ENCODE results near the gene TMPRSS3.
"Not testable (repeated sequence)": the region's sequence is repeated elsewhere in the genome, so short reads cannot be mapped to it uniquely, and the experiment has no call there.

TMPRSS3 gene

DNA sequence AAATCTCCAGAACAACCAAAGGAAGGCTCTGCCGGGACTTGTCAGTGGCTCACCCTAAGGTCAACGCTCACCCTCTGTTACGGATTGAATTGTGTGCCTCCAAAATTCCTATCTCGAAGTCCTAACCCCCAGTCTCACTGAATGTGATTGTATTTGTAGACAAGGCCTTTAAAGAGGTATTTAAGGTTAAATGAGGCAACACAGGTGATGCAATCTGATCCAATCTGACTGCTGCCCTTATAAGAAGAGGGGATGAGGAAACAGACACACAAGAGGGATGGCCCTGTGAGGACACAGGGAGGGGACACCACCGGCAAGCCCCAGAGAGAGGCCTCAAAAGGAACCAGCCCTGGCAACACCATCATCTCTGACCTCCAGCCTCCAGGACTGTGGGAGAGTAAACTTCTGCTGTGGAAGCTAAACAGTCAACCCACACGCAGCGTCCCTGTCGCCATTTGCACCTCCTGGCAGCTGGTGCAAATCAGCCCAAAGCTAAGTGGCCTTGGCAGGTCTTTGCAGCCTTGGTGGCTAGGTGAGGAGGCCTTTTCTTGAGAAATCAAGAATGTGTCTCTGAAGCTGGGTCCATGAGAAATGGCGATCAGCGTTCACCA, 32.1 kb upstream of the TMPRSS3 start:
- DNase-seq, result no peak

DNA sequence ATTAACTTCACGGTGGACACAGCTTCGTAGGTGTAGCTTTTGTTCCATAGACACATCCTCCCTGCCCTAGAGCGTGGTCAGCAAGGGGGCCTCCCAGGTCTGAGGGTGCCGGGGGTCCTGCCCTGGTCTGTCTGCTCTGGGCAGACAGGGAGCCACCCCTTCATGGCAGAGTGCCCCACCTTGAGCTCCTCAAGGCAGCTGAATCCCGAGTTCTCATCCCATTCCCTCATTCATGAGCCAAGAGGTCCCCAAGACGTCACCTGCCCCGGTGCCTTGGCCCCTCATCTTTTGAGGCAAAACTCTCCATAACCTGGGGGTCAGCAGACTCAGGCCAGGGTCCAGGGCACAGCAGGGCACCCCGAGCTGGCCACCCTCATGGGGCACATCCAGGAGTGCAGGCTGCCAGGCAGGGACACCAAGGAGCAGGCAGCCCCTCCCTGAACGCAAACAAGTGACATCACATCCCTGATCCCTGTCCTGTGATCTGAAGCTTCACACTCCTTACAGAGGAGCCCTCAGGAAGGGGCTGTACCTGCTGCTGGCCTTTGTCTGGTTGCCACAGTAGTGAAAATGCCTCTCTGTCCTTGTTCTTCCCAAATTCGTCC, 31.1 kb upstream of the TMPRSS3 start:
- no peak for DNase-seq

DNA sequence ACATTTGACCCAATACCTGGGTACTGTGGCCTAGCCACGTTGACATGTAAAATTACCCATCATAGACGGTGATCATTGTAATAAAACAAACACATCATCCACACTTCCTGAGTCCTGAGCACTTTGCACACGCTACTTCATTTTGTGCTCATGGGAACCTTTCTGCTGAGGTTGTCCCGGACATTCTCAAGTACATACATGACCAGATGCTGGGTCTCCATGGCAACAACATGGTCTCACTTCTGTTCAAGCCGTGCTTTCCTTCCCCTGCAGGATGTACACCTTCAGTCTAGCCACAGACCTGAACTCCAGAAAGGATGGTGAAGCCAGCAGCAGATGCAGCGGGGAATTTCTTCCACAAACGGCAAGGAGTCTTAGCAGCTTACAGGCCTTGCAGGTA, 30.6 kb upstream of the TMPRSS3 start:
- DNase-seq, result no peak

DNA sequence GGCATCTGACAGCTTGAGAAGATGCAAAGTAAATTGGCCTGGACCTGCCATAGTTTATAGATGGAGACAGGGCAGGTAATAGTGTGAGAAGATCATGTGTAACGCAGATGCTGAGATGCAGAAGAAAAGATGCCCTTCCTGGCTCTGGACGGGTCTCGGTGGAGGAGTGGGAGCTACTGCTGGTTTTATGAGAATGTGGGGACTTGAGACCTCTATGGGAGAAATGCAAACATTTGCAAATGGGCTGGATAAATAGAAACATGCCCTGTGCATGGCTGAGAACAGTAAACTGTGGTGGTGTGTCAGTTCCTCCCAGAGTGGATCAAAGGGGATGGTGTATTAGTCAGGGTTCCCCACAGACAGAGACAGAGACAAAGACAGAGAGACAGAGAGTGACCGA, 29.7 kb upstream of the TMPRSS3 start:
- no peak for DNase-seq

DNA sequence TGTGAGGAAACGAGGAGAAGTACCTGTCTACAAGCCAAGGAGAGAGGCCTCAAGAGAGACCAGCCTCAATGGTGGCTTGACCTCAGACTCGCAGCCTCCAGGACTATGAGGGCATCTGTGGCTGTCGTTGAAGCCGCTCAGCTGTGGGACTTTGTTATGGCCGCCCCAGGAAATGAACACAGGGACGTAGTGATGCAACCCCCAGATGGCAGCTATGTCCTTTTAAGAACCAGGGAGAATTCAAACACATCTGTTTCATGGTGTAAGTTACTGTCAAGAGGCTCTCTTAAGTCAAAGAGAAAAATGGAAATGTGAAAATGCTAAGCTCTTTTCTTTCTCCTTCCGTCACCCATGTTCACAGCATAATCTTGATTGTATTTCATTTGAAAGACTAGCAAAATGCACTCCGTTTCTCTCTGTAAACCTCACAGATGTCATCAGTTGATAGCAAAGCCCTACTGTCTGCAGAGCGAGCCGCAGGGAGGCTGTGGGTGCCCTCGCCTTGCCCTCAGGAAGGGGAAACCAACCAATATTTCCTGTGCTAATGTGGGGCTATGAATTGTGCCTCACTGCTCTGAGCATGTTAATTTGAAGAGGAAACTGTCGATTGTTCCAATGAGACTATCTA, 29.2 kb upstream of the TMPRSS3 start:
- DNase-seq, result no peak

DNA sequence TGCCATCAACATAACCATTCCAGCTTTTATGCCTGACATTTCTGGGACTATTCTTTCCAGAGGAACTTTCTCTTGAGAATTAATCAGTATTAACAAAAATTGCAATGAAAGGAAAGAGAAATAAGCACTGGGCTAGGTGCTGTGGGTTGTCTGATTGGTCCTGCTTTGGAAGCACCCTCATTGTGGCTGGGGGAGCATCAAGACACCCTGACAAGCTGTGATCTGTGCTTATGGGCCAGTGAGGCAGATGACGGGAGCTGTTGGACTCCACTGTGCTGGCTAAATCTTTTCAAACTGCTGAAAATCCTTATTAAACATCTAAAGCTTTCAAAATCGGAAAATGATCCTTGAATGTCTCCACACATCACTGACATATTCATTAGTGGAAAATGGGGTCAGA, 27.8 kb upstream of the TMPRSS3 start:
- no peak for DNase-seq

DNA sequence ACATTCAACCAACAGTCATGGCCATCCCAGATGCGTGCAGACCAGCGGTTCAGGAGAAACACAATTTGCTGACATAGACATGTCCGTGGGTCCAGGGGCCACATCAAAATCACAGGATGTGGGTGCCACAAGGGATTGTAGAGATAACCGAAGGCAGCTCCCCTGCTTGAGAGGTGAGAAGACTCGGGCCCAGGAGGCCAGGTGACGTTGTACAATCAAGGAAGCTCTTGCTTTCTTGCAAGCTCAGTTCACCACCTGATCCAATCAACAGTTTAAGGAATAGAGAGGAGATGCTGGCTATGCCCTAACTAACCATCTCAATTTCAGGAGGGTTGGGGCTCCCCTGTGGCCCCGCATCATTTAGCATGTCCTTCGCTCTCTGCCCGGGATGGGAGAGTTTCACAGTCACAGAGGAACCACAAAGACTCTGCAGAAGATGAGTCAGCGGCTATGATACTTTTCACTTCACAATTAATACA, 27.4 kb upstream of the TMPRSS3 start:
- DNase-seq, result no peak

DNA sequence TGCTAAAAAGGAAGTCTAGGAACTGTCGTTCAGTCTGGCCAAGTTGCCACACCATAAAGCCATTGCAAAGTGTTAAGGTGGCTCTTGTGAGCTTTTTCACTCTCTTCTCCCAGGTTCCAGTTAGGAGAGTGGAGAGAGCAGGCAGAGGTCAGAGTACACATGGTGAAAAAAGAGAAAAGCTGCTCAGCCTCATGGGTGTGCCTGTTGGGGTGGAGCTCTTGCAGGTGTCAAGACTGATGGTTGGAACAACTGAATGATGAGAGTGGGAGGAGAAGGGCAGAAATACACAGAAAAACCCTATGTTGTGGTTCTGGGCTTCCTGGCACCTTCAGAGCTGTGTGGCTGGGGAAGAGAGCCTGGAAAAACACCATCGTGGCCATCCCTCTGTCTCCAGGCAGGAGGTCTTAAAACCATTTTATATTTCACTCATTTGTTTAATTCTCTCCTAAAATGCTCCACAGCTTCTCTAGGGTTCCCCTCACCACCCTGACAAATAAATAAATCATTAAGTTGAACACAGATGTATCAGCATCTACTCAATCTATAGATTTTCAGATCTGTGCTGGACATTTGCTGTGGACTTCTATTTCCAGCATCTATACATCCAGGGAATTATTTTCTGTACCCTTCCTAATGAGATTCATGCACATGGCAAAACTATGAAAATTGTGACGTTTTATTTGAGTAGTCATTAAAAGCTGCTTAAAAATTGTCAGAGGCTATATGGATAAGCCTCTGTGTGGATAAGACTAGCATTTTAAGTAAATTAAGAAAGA, 25.4 kb upstream of the TMPRSS3 start:
- no peak for DNase-seq

DNA sequence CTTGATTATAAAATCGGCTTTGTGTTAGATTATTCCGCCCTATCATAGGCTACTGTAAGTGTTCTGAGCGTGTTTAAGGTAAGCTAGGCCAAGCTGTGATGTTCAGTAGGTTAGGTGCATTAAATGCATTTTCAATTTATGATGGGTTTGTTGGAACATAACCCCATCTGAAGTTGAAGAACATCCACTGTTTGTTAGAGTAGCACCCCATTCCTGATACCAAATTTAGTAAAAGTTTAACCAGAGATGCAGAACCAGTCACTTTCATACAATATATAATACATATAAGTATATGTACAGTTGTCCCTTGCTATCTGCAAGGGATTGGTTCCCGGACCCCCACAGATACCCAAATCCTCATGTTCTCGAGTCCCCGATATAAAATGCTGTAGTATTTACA, 24.0 kb upstream of the TMPRSS3 start:
- DNase-seq, result no peak

DNA sequence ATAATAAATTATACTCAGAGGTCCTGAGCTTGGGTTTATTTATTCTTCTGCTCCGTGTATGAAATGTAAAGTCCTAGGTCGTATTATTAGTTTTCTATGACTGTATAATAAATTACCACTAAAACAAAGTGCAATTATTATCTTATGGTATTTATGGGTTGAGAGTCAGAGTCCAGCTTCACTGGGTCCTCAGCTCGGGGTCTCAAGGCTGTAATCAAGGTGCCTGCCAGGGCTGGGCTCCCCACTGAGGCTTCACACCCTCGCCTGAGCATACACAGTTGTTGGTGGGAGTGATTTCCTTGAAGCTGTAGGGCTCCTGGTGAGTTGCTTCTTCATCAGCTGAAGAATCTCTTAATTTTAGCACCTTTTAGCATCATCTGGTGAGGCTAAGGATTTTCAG, 23.0 kb upstream of the TMPRSS3 start:
- no peak for DNase-seq

DNA sequence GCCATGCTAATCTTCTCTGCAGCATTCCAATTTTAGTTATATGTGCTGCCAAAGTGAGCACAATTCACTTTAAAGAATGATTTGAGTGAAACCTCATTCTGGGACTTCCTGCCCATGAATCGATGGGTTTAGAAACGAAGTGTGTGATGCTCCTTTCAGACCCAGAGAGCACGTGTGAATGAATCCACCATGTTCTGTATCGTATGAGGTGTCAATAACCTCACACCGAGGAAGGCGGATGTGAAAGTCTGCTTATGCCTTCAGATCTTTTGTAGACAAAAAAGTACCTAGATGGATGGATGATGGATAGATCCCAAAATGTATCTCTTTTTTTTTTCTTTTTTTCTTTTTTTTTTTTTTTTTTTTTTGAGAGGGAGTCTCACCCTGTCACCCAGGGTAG, 21.7 kb upstream of the TMPRSS3 start:
- no peak for DNase-seq

DNA sequence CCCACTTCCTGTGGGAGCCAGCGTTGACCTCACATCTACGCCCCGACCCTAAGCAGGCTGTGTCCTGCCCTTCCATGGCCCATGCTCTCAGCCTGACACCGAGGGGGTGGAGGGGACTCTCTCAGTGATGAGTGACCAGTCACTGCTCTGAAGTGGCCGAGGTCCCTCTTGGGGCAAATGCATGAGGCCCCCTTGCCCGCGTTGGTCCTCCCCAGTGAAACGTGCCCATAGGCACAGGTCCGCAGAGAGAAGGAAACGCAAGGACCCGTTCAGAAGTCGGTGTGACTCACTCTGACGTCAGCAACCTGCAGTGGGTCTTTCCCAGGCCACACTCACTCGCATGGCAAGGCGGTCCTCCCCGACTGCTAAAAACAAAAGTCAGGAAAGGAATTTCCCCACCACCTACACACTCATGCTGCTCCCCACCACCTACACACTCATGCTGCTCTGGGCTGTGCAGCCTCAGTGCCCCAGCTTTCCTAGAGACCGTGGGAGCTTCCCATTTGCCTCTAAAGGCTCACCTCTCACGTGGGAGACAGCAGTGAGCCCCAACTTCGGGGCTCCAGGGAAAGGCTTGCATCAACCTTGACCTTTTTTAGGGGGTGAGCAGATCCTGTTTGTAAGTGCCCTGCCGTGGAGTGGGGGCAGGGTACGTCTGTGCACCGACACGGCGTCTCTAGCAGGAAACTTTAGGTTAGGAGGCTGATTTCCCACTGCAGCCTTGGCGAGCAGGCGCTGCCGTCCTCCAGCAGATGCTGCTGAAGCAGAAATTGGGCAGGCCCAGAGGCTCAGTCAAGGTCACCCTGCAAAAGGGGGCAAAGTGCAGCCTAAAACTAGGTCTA, 19.3 kb upstream of the TMPRSS3 start:
- no peak for DNase-seq

DNA sequence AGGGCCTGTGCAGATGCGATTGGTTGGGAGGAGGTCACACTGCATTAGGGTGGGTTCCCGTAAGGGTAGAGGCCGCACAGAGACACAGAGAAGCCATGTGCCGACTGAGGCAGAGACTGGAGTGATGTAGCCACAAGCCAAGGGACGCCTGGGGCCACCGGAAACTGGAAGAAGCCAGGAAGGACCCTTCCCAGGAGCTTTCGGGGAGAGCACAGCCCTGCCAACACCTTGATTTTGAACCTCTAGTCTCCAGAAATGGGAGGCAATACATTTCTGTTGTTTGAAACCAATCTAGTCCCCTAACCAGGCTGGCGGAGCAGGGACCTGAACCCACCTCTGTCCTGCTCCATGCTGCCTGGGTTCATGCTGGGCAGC, 18.7 kb upstream of the TMPRSS3 start:
- DNase-seq, result no peak

DNA sequence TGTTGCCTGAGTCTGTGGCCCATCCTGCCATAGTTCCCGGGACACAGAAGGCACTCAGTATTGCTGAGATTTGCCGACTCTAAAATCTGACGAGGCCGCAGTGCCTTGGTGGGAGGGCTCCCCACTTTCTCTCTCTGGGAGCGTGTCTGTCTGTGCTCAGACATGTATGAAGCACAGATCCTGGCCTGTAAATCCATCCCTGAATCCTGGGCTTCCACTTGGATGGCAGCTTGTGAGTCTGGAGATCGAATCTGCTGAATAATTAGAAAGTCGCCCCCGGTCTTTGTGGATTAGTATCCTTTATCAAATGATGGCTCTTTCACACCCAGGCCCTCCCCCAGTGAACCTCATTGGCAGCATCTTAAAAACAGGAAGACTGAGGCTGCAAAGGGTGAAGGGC, 18.2 kb upstream of the TMPRSS3 start:
- DNase-seq, result no peak

DNA sequence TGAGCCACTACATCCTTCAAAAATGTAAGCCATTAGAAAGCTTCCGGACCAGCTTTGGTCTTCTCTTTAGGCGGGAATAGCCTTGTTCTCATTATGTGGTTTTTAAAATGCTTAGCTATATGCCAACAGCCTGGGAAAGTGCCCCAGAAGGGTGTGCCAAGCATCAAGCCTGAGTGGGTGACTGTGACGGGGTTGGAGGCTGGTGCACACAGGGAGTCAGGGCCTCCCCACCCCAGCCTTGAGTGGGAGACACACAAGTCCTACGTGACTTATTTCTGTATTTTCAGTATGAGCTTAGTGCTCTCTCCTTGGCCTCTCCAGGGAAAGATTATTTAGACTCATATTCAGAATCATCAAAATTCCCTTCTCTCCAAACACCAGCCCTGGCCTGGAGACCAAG, 17.6 kb upstream of the TMPRSS3 start:
- DNase-seq, result no peak

DNA sequence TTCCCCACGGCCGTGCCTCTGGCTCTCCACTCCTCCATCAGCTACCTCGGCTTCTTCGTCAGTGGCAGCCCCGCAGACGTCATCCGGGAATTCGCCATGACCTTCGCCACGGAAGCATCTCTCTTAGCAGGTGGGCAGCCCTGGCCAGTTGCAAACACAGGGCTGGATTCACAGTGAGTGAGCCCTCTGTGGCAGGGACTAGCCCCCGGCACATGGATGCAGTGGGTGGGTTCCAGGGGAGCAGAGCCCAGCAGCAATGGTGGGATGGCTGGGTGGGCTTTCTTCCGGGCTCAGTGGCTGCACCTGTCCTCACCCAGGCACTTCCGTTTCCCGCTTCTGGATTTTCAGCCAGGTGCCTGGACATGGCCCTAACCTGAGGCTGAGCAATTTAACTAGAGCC, 17.2 kb upstream of the TMPRSS3 start:
- no peak for DNase-seq

DNA sequence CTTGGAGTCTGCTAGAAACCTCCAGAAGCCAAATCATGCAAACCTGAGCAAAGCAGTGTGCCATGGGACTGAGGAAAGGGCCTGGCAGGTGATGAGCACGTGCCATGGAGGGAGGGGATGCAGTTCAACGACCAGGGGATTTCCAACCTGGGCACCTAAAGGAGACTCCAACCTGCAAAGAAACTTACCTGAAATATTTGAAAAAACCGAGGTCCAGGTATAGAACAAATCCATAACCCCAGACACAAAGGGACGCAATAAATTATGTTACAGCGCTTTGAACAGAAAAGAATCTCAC, 16.7 kb upstream of the TMPRSS3 start:
- no peak for DNase-seq

DNA sequence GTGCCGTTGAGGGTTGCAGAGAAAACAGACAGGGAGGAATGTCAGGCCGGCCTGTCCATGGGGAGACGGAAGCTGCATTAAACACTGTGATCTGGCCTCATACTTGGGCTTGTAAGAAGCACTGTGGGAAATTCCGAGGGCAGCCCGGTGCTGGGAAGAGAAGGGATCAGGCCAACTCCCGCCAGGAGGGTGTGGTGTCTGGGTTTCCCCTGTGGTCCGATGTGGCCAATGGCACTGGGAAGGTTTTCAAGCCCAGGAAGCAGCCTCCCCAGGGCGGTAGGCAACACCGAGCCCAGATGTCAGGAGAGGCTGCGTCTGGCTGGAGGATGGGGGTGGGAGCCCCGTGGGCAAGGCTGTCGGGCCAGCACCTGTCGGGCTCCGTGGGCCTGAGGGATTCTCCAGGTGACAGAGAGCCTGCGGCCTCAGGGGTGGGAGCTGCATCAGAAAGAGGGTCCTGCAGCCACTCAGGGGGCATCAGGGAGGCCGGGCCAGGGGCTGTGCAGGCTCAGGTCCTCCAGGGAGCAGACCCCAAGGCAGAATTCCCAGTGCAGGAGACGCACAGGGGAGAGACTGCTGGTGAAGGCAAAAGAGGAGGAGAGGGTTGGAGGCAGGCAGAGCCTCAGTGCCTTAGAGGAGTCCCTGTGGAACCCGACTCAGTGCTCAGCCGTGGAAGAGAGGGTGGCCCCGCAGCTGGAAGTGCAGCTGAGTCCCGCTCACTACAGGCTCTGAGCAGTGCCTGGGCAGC, 16.2 kb upstream of the TMPRSS3 start:
- no peak for DNase-seq

DNA sequence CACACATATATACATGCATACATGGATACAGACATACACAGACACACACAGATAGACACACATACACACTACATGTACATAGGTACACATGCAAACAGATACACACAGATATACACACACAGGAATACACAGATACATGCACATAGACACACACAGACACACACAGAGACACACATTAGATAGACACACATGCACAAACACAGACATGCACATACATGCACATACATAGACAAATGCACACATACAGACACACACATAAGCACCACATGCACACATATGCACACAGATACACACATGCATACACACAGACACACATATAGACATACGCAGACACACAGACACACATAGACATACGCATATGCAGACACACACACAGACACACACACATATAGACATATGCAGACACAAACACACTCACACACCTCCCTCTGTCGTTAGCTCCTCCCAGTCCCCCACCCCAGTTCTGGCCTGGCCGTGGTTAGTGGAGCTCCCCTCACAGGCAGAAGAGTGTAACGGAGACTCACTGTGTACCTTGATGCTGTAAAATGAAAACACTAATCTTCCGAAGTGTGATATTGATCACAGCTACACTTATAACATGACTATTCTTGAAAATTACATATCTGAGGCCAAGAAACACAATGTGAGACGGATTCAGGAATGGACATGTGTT, 15.5 kb upstream of the TMPRSS3 start:
- DNase-seq, result no peak

DNA sequence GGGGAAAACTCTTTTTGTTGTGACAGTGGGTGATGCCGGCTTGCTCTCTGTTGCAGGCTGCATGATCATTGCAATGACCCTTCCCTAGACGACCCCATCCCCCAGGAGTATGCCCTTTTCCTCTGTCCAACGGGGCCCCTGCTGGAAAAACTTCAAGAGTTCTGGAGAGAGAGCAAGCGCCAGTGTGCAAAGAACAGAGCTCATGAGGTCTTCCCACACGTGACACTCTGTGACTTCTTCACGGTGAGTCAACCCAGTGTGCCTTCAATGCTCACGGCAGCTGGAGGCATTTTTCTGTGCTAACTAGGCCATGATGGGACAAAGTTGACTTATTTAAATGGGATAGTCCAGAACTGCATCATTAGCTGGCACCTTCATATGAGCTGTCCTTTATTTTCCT, 13.5 kb upstream of the TMPRSS3 start:
- DNase-seq, result no peak

DNA sequence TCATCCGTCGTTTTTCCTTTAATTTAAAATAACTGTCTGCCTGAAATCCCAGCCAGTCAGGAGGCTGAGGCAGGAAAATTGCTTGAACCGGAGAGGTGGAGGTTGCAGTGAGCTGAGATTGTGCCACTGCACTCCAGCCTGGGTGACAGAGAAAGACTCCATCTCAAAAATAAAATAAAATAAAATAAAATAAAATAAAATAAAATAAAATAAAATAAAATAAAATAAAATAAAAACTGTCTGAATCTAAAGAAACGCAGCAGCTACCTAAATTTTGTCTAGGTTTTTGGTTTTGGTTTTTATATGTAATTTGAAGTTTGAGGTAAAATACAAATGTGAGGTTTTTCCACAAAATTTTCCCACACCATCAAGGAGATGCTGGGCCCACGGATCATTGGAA, 12.9 kb upstream of the TMPRSS3 start:
- DNase-seq, result not testable (repeated sequence)

DNA sequence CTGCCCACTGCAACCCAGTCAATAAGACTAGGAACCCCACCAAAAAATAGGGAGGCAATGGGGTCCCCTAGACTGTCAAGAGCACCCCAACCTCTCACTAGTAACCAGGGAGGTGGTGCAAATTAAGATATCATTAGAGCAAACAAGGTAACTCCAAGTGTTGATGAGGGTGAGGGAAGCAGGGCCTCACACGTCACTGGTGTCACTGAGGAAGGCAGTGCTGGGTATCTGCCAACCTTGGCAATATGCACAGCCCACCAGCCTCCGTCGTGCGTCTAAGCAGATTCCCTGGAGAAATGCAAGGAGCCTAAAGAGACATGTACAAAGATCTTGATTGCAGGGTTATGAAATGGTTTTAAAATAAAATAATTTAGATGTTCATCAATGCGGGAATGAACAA, 11.6 kb upstream of the TMPRSS3 start:
- DNase-seq, result no peak
